NCI-H187 (cell line): Measurements from ENCODE around the gene CPM.

ENCODE experiments used
- DNase-seq, 2 experiments: peaks; one replicate each; lab custom pipeline; 2025; lab: John Stamatoyannopoulos, UW

Gene CPM

DNA sequence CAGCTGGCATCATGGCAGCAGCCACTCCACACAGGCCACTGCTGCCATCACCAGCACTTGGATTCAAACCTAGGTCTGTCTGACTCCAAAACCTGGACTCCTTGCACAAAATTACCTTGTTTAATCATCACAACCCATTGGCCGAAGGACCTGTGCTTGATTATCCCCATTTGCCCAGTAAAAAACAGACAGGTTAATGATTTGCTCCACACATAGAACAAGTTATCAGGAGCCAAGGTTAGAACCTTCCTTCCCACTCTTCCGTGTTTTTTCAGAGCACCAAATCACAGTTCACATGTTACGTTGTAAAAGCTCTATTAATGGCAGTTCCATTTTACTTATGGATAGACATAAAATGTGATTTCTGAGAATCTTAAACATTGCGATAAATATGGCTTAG lies 23.5 kb upstream of the CPM start:
- DNase-seq = no peak

GRCh38 chr12:68954811-68955210 lies 21.8 kb upstream of the CPM start:
- DNase-seq = no peak

DNA sequence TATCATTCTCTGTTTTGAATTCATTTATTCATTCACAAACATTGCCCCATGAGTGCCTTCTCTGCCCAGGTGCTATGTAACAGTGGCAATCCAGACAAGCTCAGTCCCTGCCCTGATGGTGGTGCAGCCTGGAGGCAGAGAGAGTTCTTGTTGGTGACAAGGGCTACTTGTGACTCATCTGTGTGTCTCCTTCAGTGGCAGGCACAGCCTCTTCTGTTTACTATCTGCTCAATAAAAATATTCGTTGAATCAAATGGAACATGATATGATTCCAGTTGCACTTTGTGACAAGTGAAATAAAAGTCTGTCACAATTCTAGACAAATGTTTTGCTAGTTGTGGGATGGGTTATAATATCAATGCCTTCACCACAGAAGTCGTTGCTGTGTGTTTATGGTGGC lies 20.6 kb upstream of the CPM start:
- DNase-seq = no peak

DNA sequence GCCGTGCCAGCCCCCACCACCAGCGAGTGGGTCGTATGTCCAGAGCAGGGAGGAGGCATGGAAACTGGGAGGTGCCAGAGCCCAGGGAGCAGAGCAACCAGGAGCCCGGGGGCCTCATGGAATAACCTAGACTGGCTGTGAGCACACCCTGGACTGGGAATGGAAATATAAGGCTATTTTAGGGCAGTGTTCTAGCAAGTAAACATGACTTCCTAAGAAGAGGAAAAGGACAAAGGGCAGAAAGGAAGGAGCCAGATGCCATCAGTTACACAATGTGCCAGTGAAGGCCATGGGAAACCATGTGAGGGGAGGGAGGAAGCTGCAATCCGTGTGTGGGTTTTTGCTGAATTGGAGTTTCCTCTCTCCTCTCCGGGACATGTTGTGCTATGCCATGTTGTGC lies 18.7 kb upstream of the CPM start:
- no peak for DNase-seq

- no peak for DNase-seq
Observed at GRCh38 chr12:68950511-68950910, 17.5 kb upstream of the CPM start.

GRCh38 chr12:68945255-68945654 lies 12.3 kb upstream of the CPM start:
- DNase-seq = no peak

DNA sequence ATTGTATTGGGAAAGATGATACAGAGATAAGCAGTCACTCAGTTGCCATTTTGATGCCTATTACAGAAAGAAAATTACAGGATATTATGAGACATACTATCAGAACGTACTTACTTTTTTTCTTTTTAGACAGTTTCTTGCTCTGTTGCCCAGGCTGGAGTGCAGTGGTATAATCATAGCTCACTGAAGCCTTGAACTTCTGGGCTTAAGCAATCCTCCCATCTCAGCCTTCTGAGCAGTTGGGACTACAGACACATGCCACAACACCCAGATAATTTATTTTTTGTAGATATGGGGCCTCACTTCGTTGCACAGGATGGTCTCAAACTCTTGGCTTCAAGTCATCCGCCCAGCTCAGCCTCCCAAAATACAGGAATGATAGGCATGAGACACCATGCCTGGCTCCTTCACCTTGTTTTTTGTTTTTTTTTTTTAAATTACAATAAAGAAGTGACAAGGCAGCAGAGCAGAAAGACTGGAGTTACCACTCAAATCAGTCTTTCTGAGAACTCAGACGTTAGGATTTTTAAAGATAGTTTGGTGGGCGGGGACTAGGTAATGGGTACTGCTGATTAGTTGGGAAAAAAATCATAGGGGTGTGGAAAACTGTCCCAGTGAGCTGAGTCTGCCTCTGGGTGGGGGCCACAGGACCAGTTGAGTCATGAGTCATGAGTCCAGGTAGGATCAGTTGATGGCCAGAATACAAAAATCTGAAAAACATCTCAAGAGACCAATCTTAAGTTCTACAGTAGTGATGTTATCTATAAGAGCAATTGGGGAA lies 11.5 kb upstream of the CPM start:
- no peak for DNase-seq

DNA sequence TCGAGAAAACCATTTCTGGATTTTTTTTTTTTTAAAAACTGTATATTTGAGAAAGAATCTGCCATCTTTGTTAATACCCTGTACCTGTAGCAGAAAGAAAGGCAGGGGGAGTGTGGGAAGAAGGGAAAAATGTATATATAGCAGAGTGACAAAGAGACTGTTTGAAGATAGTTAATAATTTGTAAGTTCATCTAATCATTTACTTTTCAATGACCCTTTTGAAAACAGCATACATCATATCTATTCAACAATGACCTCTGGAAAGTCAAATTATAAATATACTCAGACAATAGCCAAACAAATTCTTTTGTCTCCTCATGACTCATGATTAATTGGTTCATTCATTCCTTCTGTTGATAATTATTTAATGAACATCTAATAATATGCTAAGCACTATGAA lies 10.9 kb upstream of the CPM start:
- no peak for DNase-seq

DNA sequence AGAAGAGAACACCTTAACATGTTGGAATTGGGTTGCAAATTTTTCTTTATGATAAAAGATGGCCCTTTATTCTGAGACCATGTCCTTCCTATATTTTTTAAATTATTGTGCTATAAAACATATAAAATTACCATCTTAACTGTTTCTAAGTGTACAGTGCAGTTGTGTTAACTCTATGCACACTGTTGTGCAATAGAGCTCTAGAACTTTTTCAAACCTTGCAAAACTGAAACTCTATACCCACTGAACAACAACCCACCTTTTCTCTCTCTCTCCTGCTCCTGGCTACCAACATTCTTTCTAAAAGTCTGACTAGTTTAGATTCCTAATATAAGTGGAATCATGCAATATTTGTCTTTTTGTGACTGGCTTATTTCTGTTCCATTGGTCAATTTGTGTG lies 7.8 kb upstream of the CPM start:
- no peak for DNase-seq

DNA sequence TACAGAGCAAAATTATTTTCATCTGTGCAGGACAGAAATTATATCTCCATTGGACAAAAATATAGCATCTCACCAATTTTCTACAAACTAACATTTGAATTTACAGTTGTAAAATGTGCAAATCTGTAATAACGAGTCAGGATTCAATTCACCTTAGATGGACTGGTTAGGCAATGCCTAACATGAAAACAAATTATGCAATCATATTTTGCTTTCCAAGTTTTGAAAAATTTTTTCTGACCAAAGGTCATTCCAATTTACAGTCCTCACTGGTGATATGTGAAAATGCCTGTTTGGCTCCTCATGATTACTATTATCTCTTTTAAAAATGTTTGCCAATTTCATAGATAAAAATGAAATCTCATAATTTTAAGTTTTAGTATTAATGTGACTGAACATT lies 6.5 kb upstream of the CPM start:
- DNase-seq = no peak

- no peak for DNase-seq
Observed at GRCh38 chr12:68934392-68934791, 1.4 kb upstream of the CPM start.

- DNase-seq = peak in 1 of 2 experiments; percentile 71
Observed at GRCh38 chr12:68932128-68932960, 627 bp downstream of the CPM start.

GRCh38 chr12:68930178-68930577 lies 2.8 kb downstream of the CPM start:
- DNase-seq = no peak

DNA sequence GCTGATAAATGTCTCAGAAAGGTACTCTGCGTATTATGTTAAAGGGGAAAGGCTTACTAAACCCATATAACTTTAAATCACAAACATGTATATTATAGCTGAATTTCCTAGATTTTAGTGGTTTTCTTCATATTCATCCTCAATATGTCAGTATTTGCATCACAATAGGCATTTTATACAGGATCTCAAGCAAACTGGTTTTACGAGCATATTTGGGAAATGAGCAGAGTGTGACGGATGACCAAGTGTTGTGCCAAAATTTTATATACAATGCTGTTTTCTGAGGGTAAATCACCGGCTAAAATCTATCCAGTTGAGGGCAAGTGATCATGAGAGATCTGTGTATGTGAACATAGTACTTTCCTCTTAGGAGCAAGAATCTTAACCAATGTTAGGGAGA lies 8.4 kb downstream of the CPM start:
- DNase-seq = no peak

- no peak for DNase-seq
Observed at GRCh38 chr12:68919581-68920239, 13.3 kb downstream of the CPM start.

- no peak for DNase-seq
Observed at GRCh38 chr12:68918960-68919359, 14.0 kb downstream of the CPM start.

- DNase-seq = no peak
Observed at GRCh38 chr12:68915055-68915454, 17.9 kb downstream of the CPM start.

DNA sequence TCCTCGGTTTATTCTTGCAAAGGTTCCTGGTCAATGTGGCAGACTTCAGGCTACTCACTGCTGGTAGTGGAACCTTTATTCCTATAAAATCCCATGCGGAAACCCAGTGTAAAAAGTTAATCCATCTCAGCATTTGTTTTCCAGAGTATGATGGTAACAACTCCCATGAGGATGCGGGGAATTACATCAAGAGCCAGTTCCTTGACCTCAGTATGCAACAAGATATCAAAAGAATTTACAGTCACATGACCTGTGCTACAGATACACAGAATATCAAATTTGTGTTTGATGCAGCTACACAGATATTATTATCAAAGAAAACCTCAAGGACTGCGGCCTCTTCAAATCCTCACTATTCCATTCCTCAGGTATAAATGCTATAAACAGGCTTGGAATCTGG lies 19.3 kb downstream of the CPM start:
- DNase-seq = no peak

- no peak for DNase-seq
Observed at GRCh38 chr12:68912916-68913315, 20.1 kb downstream of the CPM start.

- no peak for DNase-seq
Observed at GRCh38 chr12:68911197-68911718, 21.7 kb downstream of the CPM start.

- no peak for DNase-seq
Observed at GRCh38 chr12:68910128-68910527, 22.8 kb downstream of the CPM start.

- DNase-seq = no peak
Observed at GRCh38 chr12:68908076-68908475, 24.9 kb downstream of the CPM start.

- DNase-seq = no peak
Observed at GRCh38 chr12:68905733-68906132, 27.2 kb downstream of the CPM start.
